ENCODE data around the gene SNRPB2.

SNRPB2 gene

GRCh38 chr20:16732506-16733152 is 2.8 kb downstream of the SNRPB2 start:
- no peak for DNase-seq (ENCODE audit: low read depth)

- no peak for DNase-seq (ENCODE audit: low read depth)
These were observed 10.7 kb downstream of the SNRPB2 start for GRCh38 chr20:16740365-16741072.

DNA sequence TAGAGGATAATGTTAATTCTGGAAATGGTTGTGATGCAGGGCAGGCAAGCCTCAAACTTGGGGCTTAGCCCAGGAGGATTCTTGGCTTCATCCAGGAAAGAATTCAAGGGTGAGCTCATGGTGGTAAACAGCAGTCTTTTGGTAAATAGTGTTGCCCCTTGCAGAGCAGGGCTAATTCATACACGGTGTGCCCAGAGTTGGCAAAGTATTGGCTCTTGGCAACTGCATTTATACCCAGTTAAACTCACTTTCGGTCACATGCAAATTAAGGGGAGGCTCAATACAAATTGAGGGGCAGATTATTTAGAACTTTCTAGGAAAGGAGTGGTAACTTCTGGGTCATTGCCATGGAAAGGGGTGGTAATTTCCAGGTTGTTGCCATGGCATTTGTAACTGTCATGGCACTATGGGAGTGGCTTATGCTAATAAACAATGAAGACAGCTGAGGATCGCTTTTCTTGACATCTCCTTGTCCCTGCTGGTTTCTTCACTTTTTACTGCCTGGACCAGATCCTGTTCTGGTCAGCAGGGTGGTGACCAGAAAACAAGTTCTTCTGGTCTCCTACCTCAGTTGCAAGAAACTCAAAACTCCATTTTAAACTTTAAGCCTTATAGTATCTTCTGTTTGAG is 14.5 kb downstream of the SNRPB2 start:
- no peak for DNase-seq (ENCODE audit: low read depth)

GRCh38 chr20:16745204-16745603 is 15.4 kb downstream of the SNRPB2 start:
- DNase-seq (ENCODE audit: low read depth), result no peak

DNA sequence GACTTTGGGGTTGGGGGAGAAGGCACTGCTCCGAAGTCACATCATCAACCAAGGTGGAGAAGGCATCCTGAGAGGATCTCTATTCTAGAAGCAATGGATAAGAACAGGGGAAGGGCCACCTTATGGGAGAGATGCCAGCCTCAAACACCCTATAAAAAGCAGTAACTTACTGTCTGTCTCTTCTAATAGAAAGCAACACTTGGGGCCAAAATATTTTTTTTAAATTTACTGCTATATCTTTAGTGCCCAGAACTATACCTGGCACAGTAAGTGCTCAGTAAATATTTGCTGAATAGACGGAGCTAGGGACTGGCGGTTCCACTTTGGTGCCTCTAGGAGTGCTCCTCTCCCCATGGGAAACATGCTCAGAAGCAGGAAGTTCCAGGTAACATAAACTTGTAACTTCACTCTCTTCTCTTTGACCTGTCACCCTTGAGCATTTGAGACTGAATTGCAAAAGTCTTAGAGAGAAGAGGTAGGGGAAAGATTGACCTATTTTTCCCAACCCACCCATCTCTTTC is 17.5 kb downstream of the SNRPB2 start:
- no peak for DNase-seq (ENCODE audit: low read depth)

- no peak for DNase-seq (ENCODE audit: low read depth)
These were observed 18.6 kb downstream of the SNRPB2 start, which contains the start of gene OTOR for GRCh38 chr20:16748308-16748900. OTOR (plus strand) TSS chr20:16748358; CDS start chr20:16748402, 44 bp downstream.

DNA sequence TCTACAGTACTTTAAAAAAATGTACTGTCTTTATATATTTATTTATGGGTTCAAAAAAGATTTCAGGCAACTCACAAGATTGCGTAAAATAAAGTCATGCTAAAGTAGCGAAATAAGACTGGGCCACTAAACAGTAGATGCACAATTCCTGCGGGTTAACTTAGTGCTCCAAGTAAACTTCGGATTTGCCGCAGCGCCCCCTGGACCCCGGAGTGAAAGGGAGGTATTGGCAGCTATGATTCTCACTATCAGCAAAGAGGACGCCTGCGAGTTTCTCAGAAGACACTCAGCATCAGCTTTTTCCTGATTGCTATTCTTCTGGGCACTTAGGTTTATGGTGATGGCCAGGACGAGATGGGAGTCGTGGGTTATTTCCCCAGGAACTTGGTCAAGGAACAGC is 19.7 kb downstream of the SNRPB2 start:
- DNase-seq (ENCODE audit: low read depth), result no peak

DNA sequence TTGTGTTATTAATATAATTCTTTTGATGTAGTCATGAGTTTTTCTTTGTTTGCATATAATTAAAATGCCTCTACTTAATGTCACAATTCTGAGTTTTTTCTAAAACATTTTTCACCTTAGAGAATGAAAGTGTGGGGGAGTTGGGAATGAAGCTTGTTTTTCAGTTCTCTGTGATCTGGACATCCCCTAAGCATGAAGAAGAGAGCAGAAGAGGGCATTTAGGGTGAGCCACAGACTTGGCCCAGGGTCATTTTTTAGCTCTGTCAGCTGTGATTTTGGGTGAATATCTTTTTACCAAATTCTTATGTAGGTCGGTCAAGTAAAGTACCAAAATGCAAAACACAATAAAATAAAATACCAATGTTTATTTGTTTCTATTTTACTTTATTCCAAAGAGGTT is 22.3 kb downstream of the SNRPB2 start:
- no peak for DNase-seq (ENCODE audit: low read depth)

DNA sequence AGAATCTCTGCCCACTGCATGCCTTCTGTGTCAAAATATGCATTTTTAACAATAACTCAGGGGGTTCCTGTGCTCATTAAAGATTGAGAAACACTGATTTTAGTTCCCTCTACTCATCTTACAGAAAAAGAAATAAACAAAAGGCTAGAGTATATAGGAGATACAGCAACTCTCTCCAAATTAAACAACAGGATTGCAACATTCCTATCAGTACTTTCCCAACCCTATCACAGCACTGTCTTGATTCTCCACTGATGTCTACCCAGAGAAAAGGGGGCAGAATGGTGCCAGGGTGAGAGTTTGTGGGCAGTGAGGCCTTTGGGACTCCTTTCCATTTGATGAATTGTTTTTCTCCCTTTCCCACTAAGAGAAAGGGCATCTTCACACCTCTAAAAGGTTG is 23.1 kb downstream of the SNRPB2 start:
- DNase-seq (ENCODE audit: low read depth), result no peak

DNA sequence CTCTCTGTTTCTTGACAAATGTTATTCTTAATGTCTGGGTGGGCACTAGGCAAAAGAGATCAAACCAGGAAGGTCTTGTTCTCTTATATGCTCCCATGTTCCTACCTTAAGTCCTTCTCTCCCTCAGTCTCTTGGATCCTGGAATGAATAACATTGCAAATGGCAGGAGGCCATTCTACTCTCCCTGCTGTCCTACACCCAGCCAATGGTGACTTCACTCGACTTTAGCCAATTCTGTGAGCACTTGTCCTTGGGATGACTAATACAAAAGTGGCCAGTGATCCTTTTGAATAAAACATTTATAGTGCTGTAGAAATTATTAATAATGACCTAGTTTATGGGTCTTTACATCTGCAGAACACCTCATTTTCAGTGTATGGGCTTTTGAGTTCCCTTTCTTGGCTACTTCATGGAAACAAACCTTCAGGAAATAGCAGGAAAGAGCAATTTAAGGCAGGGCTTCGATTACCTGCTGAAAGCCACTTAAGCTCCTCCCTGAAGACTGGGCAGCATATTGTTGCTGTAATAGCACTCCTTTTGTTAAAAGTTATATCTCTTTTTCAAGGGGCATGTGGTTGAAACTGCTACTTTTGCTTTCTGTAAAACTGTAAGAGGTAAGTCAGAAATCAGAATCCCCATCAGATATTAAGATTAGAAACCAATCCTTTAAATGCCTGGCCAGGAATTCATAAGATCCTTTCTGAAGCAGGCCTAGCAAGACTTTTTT is 28.8 kb downstream of the SNRPB2 start:
- no peak for DNase-seq (ENCODE audit: low read depth)

- no peak for DNase-seq (ENCODE audit: low read depth)
These were observed 29.3 kb downstream of the SNRPB2 start for GRCh38 chr20:16759181-16759563.

GRCh38 chr20:16760431-16761304 is 30.8 kb downstream of the SNRPB2 start:
- no peak for DNase-seq (ENCODE audit: low read depth)

DNA sequence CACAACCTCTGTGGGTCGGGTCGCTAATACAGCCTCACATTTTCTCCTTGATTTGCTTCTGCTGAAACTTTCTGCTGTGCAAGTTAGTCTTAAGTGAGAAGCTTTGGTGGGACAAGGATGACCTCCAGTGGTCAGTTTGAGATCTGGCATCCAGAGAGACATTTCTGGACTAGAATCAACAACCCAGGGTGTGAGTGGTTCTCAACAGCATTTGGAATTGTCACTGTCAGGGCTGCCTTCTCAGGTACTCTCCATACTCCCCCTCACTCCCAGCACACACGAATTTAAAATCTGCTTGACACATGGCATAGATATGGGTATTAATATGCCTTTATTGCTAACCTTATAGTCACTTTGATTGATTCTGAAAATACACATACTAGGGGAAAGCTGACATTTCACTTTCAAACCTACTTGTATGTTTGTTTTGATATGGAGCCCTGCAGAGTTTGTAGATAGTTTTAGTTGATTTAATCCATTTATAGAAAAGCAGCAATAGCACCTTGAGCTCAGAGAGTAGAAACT is 31.5 kb downstream of the SNRPB2 start:
- peak; percentile 67 for DNase-seq (ENCODE audit: low read depth)

DNA sequence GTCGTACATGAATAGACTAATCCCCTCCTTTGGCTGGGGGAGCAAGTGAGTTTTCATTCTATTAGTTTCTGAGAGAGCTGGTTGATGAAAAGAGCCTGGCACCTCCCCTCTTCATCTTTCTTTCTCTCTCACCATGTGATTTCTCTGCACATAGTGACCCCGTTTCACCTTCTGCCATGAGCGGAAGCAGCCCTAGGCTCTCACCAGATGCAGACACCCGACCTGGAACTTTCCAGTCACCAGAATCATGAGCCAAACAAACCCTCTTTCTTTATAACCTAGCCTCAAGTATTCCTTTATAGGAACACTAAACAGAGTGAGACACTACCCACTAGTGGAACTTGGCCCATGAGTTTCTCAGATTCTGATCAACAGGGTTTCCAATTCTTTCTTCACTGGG is 34.7 kb downstream of the SNRPB2 start:
- DNase-seq (ENCODE audit: low read depth), result no peak

DNA sequence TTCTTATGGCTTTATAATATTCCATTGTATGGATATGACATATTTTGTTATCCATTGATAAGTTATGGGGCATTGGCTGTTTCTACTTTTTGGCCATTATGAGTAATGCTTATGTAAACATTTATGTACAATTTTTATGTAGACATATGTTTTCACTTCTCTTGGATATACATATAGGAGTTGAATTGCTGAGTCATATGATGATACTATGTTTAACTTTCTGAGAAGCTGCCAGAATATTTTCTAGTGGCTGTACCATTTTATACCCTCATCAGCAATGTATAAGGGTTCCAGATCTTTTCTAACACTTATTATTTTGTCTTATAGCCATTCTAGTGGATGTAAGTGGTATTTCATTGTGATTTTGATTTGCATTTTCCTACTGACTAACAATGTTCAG is 41.4 kb downstream of the SNRPB2 start:
- no peak for DNase-seq (ENCODE audit: low read depth)

DNA sequence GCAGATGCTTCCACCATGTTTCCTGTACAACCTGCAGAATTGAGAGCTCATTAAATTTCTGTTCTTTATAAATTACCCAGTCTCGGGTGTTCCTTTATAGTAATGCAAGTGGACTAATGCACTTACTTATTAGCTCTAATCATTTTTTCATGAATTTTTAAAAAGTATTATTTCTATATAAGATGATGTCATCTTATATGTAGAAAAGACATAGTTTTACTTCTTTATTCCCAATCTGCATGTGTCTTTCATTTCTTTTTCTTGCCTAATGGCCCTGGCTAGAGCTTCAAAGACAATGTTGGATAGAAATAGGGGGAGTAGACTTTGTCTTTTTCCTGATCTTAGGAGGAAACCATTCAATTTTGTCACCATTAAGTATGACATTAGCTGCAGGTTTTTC is 46.1 kb downstream of the SNRPB2 start:
- DNase-seq (ENCODE audit: low read depth), result no peak

DNA sequence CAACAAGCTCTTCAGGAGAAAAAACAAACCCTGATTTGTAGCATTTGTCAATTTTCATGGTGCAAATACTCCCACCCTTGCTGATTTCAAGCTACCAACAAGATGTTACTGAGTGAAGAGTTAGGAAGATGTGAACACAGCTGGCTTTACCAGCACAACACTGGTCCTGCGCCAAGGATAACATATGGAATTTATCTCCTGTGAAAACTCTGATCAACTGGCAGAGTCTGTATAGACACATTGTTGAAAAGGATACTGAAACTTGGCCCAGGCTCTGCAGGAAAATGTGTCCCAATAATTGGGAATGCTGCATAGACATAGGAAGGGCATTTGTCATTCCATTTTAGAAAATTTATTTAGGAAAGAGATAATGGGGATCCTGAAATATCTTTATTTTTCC is 47.3 kb downstream of the SNRPB2 start:
- no peak for DNase-seq (ENCODE audit: low read depth)

DNA sequence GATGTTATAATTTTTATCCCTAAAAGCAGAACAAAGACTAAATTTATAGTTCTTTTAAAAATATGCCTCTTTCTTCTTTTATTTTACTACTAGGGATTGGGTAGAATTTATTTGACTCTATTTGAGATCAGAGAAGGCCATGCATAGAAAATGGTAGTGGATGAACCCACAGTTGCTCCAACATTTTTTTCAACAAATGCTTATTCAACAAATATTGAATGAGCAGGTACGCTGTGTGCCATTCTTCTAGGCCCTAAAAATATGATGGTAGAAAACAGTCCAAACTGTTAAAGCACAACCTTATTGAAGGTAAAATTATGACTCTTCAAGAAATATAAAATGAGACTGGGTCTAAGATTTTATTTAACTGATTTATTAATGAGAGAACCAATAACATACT is 48.3 kb downstream of the SNRPB2 start:
- DNase-seq (ENCODE audit: low read depth), result no peak

GRCh38 chr20:16781496-16781895 is 51.7 kb downstream of the SNRPB2 start:
- DNase-seq (ENCODE audit: low read depth), result no peak

- peak; percentile 30 for DNase-seq (ENCODE audit: low read depth)
These were observed 55.4 kb downstream of the SNRPB2 start for GRCh38 chr20:16785226-16785625.
